GM23338 (cell line): ENCODE results near the gene NUMB. TPM values are rescaled to one million over a fixed set of nuclear protein-coding genes. Genes with fewer than 3 reads are reported as not detected.

Experiments used
- ATAC-seq: fragments of 200-7000 bp; cut with Tn5 transposase; 3 replicates; pipeline ENCODE4 v1.9.1; 2020
- DNase-seq: peaks from one replicate; pipeline ENCODE4 v3.0.0-alpha.2; 2015; ENCODE audit warnings: low spot score
- H2AFZ ChIP-seq: fragments of 200-600 bp; sonication (generic); 2 replicates; pipeline ENCODE4 v1.8.0; 2016; ENCODE audit warnings: antibody characterized with exemption, mild to moderate bottlenecking, moderate library complexity
- H3F3A ChIP-seq: fragments of 200-600 bp; sonication (generic); replicated peaks from 2 replicates; pipeline ENCODE4 v1.8.0; 2017; ENCODE audit warnings: antibody characterized with exemption, mixed run types, low read depth
- H3K27ac ChIP-seq: fragments of 200-600 bp; sonication (generic); 2 replicates; pipeline ENCODE4 v1.6.1; 2016; ENCODE audit warnings: low read depth
- H3K27me3 ChIP-seq: fragments of 200-600 bp; sonication (generic); 2 replicates; pipeline ENCODE4 v1.8.0; 2016; ENCODE audit warnings: mild to moderate bottlenecking, mixed run types, moderate library complexity; ENCODE audit not compliant: insufficient read depth
- H3K36me3 ChIP-seq: fragments of 200-600 bp; sonication (generic); 2 replicates; pipeline ENCODE4 v1.8.0; 2016; ENCODE audit warnings: mild to moderate bottlenecking; ENCODE audit not compliant: insufficient read depth
- H3K4me1 ChIP-seq: fragments of 200-600 bp; sonication (generic); 2 replicates; pipeline ENCODE4 v1.8.0; 2016; ENCODE audit warnings: mild to moderate bottlenecking, moderate library complexity; ENCODE audit not compliant: insufficient read depth
- H3K4me2 ChIP-seq: fragments of 200-600 bp; sonication (generic); 2 replicates; pipeline ENCODE4 v1.7.1; 2017; ENCODE audit warnings: mixed run types
- H3K4me3 ChIP-seq: fragments of 200-600 bp; sonication (generic); 2 replicates; pipeline ENCODE4 v1.6.1; 2016; ENCODE audit warnings: mixed run types
- H3K79me2 ChIP-seq: fragments of 200-600 bp; sonication (generic); replicated peaks from 2 replicates; pipeline ENCODE4 v1.8.0; 2017; ENCODE audit warnings: mild to moderate bottlenecking; ENCODE audit not compliant: insufficient read depth
- H3K9me2 ChIP-seq: fragments of 200-600 bp; sonication (generic); 2 replicates; pipeline ENCODE4 v1.8.0; 2017; ENCODE audit not compliant: insufficient read depth
- H4K20me1 ChIP-seq: fragments of 200-600 bp; sonication (generic); replicated peaks from 2 replicates; pipeline ENCODE4 v1.8.0; 2017; ENCODE audit warnings: mild to moderate bottlenecking; ENCODE audit not compliant: insufficient read depth
- H3K27ac Mint-ChIP-seq: 2 replicates; pipeline ENCODE4 v1.8.0; 2020; ENCODE audit warnings: inconsistent platforms, mild to moderate bottlenecking, moderate library complexity, mixed read lengths
- H3K27me3 Mint-ChIP-seq: 3 replicates; pipeline ENCODE4 v1.8.0; 2022; ENCODE audit warnings: low read depth, mild to moderate bottlenecking, moderate library complexity, mixed read lengths, inconsistent platforms; ENCODE audit not compliant: insufficient read depth, poor library complexity
- H3K36me3 Mint-ChIP-seq: 3 replicates; pipeline ENCODE4 v1.8.0; 2021; ENCODE audit warnings: low read depth, mild to moderate bottlenecking, inconsistent platforms, moderate library complexity, mixed read lengths
- H3K4me1 Mint-ChIP-seq: 3 replicates; pipeline ENCODE4 v1.8.0; 2020; ENCODE audit warnings: mild to moderate bottlenecking, inconsistent platforms, mixed read lengths
- H3K4me3 Mint-ChIP-seq: 3 replicates; pipeline ENCODE4 v1.8.0; 2021; ENCODE audit warnings: moderate library complexity, mild to moderate bottlenecking, inconsistent platforms, mixed read lengths
- H3K9me3 Mint-ChIP-seq: 3 replicates; pipeline ENCODE4 v1.8.0; 2020; ENCODE audit warnings: moderate library complexity, mild to moderate bottlenecking, inconsistent platforms, mixed read lengths
- CREB1 ChIP-seq: fragments of 250-450 bp; sonication (Bioruptor Pico); IDR thresholded peaks from 2 replicates; pipeline ENCODE4 v1.5.0; 2020; ENCODE audit warnings: low read depth, mild to moderate bottlenecking, moderate library complexity
- EZH2 ChIP-seq: fragments of 200-600 bp; sonication (generic); IDR thresholded peaks from one replicate; pipeline ENCODE4 v1.8.0; 2017; ENCODE audit warnings: antibody characterized with exemption, mild to moderate bottlenecking, low read depth; ENCODE audit not compliant: unreplicated experiment
- EZH2phosphoT487 ChIP-seq: fragments of 200-600 bp; sonication (generic); IDR thresholded peaks from one replicate; pipeline ENCODE4 v1.8.1; 2018; ENCODE audit warnings: antibody characterized with exemption; ENCODE audit not compliant: unreplicated experiment
- JUNB ChIP-seq: IDR thresholded peaks from one replicate; pipeline ENCODE4 v1.6.1; 2016; ENCODE audit warnings: antibody characterized with exemption; ENCODE audit not compliant: unreplicated experiment
- NANOG ChIP-seq: IDR thresholded peaks from 2 replicates; pipeline ENCODE4 v1.6.1; 2016; ENCODE audit warnings: antibody characterized with exemption, borderline replicate concordance
- POLR2AphosphoS5 ChIP-seq: IDR thresholded peaks from 2 replicates; pipeline ENCODE4 v1.6.1; 2016; ENCODE audit warnings: antibody characterized with exemption, low read depth
- STAT1 ChIP-seq: IDR thresholded peaks from one replicate; pipeline ENCODE4 v1.6.1; 2016; ENCODE audit warnings: antibody characterized with exemption; ENCODE audit not compliant: unreplicated experiment
- ZNF114 ChIP-seq: fragments of 250-450 bp; sonication (Bioruptor Pico); IDR thresholded peaks from 2 replicates; pipeline ENCODE4 v1.5.0; 2020; ENCODE audit warnings: mild to moderate bottlenecking, moderate library complexity
- ZNF331 ChIP-seq: fragments of 250-450 bp; sonication (Bioruptor Pico); IDR thresholded peaks from 2 replicates; pipeline ENCODE4 v1.5.0; 2020; ENCODE audit warnings: low read depth, mild to moderate bottlenecking, moderate library complexity
- polyA plus RNA-seq: library from polyadenylated mRNA; unstranded; fragments of >200 nt; fragmentation: Nextera tagmentation; extraction: Ambion mirVana; gene quantifications from 2 replicates; pipeline ENCODE4 v1.2.1, GENCODE V29; 2016
- total RNA-seq: library from RNA; depleted of rRNA; stranded (reverse); fragments of >200 nt; shearing (Covaris generic); gene quantifications from 2 replicates; pipeline ENCODE4 v1.2.3, GENCODE V29; 2014
- TF ChIP-seq, protein P1 (sequence below): fragments of 250-450 bp; sonication (Bioruptor Pico); IDR thresholded peaks from 2 replicates; pipeline ENCODE4 v1.5.0; 2020; ENCODE audit warnings: mild to moderate bottlenecking, moderate library complexity
- TF ChIP-seq, protein P2 (sequence below): IDR thresholded peaks from one replicate; pipeline ENCODE4 v1.6.1; 2018; ENCODE audit warnings: antibody characterized with exemption; ENCODE audit not compliant: unreplicated experiment
- TF ChIP-seq, protein P3 (sequence below): IDR thresholded peaks from 2 replicates; pipeline ENCODE4 v1.6.1; 2016; ENCODE audit warnings: antibody characterized with exemption
- TF ChIP-seq, protein P4 (sequence below), 2 experiments: fragments of 200-600 bp in 1 of 2; sonication (generic) in 1 of 2; conservative IDR thresholded peaks; 2 replicates each; pipeline versions ENCODE4 v1.5.1 to v1.6.1; 2016 to 2017; ENCODE audit warnings: antibody characterized with exemption in 2 of 2, low read depth in 2 of 2, mild to moderate bottlenecking in 2 of 2, moderate library complexity in 1 of 2

The NUMB gene
- total and polyA plus RNA-seq, 2 experiments from 2014 or later, result 32.1 to 36.7 TPM

DNA sequence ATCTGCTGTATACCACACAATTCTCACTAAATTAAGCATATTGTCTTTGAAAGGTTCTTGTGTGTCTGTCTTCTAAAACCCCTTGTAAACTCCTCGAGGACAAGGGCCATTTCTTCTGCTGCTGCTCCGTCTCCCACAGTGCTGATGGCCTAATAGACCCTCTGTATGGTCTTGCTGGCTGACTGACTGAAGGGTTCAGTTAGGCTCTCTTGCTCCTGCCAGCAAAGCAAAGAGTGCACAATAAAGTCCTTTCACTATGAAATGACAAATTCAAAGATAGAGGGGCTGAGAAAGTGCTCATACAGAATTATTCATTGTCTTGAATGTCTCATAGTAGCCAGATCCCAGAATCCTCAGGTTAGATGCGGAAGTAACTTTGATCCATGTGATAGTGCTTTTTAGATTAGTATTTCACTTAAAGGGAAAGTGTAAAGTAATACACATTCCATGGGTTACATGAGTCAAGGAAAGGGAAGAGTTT, 18.1 kb upstream of the NUMB start:
- Mint-ChIP-seq H3K27me3 (peaks cover 3% of the 10 kb centered on the region), H3K36me3 (no peaks in the 10 kb centered on the region), H3K4me1 (peaks cover 2% of the 10 kb centered on the region; the same call in 2 of the 3 replicates), H3K4me3 (no peak overlapping the region), H3K9me3 (no peaks in the 10 kb centered on the region), H3K27ac (no peak overlapping the region)
- H3K4me1 ChIP-seq, result no peaks in the 10 kb centered on the region
- H3K27me3 ChIP-seq, result no peaks in the 10 kb centered on the region
- no peak overlapping the region for H3K4me2 ChIP-seq
- no peak for TF ChIP-seq POLR2AphosphoS5
- no peak for TF ChIP-seq EZH2phosphoT487
- TF ChIP-seq, protein P1, sequence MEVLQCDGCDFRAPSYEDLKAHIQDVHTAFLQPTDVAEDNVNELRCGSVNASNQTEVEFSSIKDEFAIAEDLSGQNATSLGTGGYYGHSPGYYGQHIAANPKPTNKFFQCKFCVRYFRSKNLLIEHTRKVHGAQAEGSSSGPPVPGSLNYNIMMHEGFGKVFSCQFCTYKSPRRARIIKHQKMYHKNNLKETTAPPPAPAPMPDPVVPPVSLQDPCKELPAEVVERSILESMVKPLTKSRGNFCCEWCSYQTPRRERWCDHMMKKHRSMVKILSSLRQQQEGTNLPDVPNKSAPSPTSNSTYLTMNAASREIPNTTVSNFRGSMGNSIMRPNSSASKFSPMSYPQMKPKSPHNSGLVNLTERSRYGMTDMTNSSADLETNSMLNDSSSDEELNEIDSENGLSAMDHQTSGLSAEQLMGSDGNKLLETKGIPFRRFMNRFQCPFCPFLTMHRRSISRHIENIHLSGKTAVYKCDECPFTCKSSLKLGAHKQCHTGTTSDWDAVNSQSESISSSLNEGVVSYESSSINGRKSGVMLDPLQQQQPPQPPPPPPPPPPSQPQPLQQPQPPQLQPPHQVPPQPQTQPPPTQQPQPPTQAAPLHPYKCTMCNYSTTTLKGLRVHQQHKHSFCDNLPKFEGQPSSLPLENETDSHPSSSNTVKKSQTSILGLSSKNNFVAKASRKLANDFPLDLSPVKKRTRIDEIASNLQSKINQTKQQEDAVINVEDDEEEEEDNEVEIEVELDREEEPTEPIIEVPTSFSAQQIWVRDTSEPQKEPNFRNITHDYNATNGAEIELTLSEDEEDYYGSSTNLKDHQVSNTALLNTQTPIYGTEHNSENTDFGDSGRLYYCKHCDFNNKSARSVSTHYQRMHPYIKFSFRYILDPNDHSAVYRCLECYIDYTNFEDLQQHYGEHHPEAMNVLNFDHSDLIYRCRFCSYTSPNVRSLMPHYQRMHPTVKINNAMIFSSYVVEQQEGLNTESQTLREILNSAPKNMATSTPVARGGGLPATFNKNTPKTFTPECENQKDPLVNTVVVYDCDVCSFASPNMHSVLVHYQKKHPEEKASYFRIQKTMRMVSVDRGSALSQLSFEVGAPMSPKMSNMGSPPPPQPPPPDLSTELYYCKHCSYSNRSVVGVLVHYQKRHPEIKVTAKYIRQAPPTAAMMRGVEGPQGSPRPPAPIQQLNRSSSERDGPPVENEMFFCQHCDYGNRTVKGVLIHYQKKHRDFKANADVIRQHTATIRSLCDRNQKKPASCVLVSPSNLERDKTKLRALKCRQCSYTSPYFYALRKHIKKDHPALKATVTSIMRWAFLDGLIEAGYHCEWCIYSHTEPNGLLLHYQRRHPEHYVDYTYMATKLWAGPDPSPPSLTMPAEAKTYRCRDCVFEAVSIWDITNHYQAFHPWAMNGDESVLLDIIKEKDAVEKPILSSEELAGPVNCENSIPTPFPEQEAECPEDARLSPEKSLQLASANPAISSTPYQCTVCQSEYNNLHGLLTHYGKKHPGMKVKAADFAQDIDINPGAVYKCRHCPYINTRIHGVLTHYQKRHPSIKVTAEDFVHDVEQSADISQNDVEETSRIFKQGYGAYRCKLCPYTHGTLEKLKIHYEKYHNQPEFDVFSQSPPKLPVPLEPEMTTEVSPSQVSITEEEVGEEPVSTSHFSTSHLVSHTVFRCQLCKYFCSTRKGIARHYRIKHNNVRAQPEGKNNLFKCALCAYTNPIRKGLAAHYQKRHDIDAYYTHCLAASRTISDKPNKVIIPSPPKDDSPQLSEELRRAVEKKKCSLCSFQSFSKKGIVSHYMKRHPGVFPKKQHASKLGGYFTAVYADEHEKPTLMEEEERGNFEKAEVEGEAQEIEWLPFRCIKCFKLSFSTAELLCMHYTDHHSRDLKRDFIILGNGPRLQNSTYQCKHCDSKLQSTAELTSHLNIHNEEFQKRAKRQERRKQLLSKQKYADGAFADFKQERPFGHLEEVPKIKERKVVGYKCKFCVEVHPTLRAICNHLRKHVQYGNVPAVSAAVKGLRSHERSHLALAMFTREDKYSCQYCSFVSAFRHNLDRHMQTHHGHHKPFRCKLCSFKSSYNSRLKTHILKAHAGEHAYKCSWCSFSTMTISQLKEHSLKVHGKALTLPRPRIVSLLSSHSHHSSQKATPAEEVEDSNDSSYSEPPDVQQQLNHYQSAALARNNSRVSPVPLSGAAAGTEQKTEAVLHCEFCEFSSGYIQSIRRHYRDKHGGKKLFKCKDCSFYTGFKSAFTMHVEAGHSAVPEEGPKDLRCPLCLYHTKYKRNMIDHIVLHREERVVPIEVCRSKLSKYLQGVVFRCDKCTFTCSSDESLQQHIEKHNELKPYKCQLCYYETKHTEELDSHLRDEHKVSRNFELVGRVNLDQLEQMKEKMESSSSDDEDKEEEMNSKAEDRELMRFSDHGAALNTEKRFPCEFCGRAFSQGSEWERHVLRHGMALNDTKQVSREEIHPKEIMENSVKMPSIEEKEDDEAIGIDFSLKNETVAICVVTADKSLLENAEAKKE (CRISPR knock-in tag), result no peak
- no peak for TF ChIP-seq ZNF114 (CRISPR knock-in tag)
- TF ChIP-seq, protein P2, sequence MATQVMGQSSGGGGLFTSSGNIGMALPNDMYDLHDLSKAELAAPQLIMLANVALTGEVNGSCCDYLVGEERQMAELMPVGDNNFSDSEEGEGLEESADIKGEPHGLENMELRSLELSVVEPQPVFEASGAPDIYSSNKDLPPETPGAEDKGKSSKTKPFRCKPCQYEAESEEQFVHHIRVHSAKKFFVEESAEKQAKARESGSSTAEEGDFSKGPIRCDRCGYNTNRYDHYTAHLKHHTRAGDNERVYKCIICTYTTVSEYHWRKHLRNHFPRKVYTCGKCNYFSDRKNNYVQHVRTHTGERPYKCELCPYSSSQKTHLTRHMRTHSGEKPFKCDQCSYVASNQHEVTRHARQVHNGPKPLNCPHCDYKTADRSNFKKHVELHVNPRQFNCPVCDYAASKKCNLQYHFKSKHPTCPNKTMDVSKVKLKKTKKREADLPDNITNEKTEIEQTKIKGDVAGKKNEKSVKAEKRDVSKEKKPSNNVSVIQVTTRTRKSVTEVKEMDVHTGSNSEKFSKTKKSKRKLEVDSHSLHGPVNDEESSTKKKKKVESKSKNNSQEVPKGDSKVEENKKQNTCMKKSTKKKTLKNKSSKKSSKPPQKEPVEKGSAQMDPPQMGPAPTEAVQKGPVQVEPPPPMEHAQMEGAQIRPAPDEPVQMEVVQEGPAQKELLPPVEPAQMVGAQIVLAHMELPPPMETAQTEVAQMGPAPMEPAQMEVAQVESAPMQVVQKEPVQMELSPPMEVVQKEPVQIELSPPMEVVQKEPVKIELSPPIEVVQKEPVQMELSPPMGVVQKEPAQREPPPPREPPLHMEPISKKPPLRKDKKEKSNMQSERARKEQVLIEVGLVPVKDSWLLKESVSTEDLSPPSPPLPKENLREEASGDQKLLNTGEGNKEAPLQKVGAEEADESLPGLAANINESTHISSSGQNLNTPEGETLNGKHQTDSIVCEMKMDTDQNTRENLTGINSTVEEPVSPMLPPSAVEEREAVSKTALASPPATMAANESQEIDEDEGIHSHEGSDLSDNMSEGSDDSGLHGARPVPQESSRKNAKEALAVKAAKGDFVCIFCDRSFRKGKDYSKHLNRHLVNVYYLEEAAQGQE, result no peak
- TF ChIP-seq NANOG, result no peak
- TF ChIP-seq STAT1, result no peak
- TF ChIP-seq, protein P3, sequence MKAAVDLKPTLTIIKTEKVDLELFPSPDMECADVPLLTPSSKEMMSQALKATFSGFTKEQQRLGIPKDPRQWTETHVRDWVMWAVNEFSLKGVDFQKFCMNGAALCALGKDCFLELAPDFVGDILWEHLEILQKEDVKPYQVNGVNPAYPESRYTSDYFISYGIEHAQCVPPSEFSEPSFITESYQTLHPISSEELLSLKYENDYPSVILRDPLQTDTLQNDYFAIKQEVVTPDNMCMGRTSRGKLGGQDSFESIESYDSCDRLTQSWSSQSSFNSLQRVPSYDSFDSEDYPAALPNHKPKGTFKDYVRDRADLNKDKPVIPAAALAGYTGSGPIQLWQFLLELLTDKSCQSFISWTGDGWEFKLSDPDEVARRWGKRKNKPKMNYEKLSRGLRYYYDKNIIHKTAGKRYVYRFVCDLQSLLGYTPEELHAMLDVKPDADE, result no peak
- TF ChIP-seq EZH2, result no peak
- TF ChIP-seq ZNF331 (CRISPR knock-in tag), result no peak
- no peak for TF ChIP-seq CREB1 (CRISPR knock-in tag)
- TF ChIP-seq JUNB, result no peak
- TF ChIP-seq, protein P4, sequence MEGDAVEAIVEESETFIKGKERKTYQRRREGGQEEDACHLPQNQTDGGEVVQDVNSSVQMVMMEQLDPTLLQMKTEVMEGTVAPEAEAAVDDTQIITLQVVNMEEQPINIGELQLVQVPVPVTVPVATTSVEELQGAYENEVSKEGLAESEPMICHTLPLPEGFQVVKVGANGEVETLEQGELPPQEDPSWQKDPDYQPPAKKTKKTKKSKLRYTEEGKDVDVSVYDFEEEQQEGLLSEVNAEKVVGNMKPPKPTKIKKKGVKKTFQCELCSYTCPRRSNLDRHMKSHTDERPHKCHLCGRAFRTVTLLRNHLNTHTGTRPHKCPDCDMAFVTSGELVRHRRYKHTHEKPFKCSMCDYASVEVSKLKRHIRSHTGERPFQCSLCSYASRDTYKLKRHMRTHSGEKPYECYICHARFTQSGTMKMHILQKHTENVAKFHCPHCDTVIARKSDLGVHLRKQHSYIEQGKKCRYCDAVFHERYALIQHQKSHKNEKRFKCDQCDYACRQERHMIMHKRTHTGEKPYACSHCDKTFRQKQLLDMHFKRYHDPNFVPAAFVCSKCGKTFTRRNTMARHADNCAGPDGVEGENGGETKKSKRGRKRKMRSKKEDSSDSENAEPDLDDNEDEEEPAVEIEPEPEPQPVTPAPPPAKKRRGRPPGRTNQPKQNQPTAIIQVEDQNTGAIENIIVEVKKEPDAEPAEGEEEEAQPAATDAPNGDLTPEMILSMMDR (conservative IDR thresholded peaks at IDR 0.05; ENCODE audit: low read depth in 2 of 2), result no peak
- no peak for ATAC-seq
- no peaks in the 10 kb centered on the region for H3F3A ChIP-seq
- H3K27ac ChIP-seq, result no peak overlapping the region
- no peaks in the 10 kb centered on the region for H4K20me1 ChIP-seq
- no peaks in the 10 kb centered on the region for H3K9me2 ChIP-seq
- no peaks in the 10 kb centered on the region for H3K79me2 ChIP-seq
- DNase-seq, result no peak
- H3K36me3 ChIP-seq, result no peaks in the 10 kb centered on the region
- H3K4me3 ChIP-seq, result no peak overlapping the region
- peak overlapping the region; percentile 70; the same call in 1 of the 2 replicates for H2AFZ ChIP-seq
